ENCODE data around the gene CRIP1.

The CRIP1 gene

GRCh38 chr14:105468621-105469241, 18.0 kb upstream of the CRIP1 start:
- TF ChIP-seq CTCF (conservative IDR thresholded peaks at IDR 0.05; ENCODE audit: low read length) (no peak), EZH2phosphoT487 (IDR thresholded peaks at IDR 0.05; ENCODE audit: borderline replicate concordance) (no peak)
- H3K79me2 ChIP-seq (ENCODE audit: insufficient read depth, low read length), result no peaks in the 10 kb centered on the region
- no peak overlapping the region for H3K4me2 ChIP-seq (ENCODE audit: low read depth, low read length, poor library complexity, severe bottlenecking)
- H3K9ac ChIP-seq (ENCODE audit: low read depth, low read length, poor library complexity, severe bottlenecking), result no peak overlapping the region
- no peaks in the 10 kb centered on the region for H4K20me1 ChIP-seq (ENCODE audit: insufficient read depth, low read length, poor library complexity, severe bottlenecking)
- H3K9me2 ChIP-seq (replicated peaks; ENCODE audit: low read depth, low read length), result no peaks in the 10 kb centered on the region
- no peak overlapping the region for H2AFZ ChIP-seq (ENCODE audit: low read length)
- H3F3A ChIP-seq (ENCODE audit: low read depth), result no peaks in the 10 kb centered on the region
- no peaks in the 10 kb centered on the region for H3K9me3 ChIP-seq (ENCODE audit: insufficient read depth, low read depth, low read length)
- H3K27me3 ChIP-seq (ENCODE audit: insufficient read depth, low read length, poor library complexity, severe bottlenecking), result no peaks in the 10 kb centered on the region
- H3K4me1 ChIP-seq (ENCODE audit: insufficient read depth, low read length, poor library complexity, severe bottlenecking), result peaks cover 3% of the 10 kb centered on the region
- H3K4me3 ChIP-seq (ENCODE audit: low read length, poor library complexity, severe bottlenecking), result no peak overlapping the region
- H3K36me3 ChIP-seq (ENCODE audit: insufficient read depth, low read length), result peaks cover 20% of the 10 kb centered on the region; the same call in 1 of the 2 replicates

DNA sequence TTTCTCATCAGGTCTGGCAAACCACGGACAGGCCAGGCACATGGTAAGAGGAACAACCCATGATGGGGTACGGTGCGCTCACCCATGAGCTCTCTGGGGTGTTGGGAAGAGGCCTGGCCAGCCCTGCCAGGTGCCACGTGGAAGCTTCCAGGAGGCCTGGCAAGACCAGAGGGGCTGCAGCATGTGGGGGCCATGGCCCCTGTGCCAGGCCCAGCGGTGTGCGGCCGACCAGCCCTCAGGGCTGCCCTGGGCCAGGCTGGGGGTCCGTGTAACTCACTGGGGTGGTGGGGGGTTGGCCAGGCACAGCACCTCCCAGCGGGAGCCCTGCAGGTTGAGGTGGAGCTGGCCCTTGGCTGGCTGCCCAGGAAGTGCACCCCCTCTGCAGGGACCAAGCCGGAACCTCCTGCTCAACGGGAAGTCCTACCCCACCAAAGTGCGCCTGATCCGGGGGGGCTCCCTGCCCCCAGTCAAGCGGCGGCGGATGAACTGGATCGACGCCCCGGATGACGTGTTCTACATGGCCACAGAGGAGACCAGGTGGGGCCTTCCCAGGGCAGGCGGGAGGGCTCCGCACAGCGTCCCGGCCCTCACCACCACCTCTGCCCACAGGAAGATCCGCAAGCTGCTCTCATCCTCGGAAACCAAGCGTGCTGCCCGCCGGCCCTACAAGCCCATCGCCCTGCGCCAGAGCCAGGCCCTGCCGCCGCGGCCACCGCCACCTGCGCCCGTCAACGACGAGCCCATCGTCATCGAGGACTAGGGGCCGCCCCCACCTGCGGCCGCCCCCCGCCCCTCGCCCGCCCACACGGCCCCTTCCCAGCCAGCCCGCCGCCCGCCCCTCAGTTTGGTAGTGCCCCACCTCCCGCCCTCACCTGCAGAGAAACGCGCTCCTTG, 17.0 kb upstream of the CRIP1 start:
- H3K4me3 ChIP-seq (ENCODE audit: low read length, poor library complexity, severe bottlenecking), result no peak overlapping the region
- no peaks in the 10 kb centered on the region for H3F3A ChIP-seq (ENCODE audit: low read depth)
- no peaks in the 10 kb centered on the region for H3K9me2 ChIP-seq (replicated peaks; ENCODE audit: low read depth, low read length)
- H2AFZ ChIP-seq (ENCODE audit: low read length), result no peak overlapping the region
- H3K9me3 ChIP-seq (ENCODE audit: insufficient read depth, low read depth, low read length), result no peaks in the 10 kb centered on the region
- no peaks in the 10 kb centered on the region for H3K79me2 ChIP-seq (ENCODE audit: insufficient read depth, low read length)
- no peak overlapping the region for H3K4me2 ChIP-seq (ENCODE audit: low read depth, low read length, poor library complexity, severe bottlenecking)
- H3K27me3 ChIP-seq (ENCODE audit: insufficient read depth, low read length, poor library complexity, severe bottlenecking), result no peaks in the 10 kb centered on the region
- H3K36me3 ChIP-seq (ENCODE audit: insufficient read depth, low read length), result peaks cover 12% of the 10 kb centered on the region; the same call in 1 of the 2 replicates
- H4K20me1 ChIP-seq (ENCODE audit: insufficient read depth, low read length, poor library complexity, severe bottlenecking), result no peaks in the 10 kb centered on the region
- peaks cover 5% of the 10 kb centered on the region for H3K4me1 ChIP-seq (ENCODE audit: insufficient read depth, low read length, poor library complexity, severe bottlenecking)
- H3K9ac ChIP-seq (ENCODE audit: low read depth, low read length, poor library complexity, severe bottlenecking), result no peak overlapping the region
- TF ChIP-seq CTCF (conservative IDR thresholded peaks at IDR 0.05; ENCODE audit: low read length) (no peak), EZH2phosphoT487 (IDR thresholded peaks at IDR 0.05; ENCODE audit: borderline replicate concordance) (no peak)

DNA sequence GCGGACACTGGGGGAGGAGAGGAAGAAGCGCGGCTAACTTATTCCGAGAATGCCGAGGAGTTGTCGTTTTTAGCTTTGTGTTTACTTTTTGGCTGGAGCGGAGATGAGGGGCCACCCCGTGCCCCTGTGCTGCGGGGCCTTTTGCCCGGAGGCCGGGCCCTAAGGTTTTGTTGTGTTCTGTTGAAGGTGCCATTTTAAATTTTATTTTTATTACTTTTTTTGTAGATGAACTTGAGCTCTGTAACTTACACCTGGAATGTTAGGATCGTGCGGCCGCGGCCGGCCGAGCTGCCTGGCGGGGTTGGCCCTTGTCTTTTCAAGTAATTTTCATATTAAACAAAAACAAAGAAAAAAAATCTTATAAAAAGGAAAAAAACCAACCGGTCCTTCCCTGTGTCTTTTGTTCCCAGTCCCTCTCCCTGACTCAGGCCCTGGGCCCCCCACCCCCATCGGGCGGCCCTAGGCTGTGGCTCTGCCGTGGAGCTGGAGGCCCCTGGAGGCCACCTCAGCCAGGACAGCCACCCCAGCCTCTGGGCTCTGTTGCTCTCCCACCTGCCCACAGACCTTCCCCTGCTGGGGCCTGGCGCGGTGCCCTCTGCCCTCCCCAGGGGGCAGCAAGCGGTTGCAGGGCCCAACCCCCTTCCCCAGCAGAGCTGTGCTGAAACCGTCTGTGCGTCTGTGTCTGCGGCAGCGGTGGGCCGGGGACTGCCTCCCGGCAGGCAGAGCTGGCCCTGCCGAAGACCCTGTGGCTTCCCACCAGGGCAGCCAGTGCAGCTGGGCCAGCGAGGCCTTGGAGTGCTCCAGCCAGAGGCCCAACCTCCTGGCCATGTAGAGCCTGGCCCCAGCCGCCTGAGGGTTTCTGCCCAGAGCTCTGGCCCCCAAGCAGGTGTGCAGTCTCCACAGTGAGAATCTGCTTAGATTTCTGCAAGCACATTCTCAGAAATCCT, 16.1 kb upstream of the CRIP1 start:
- no peaks in the 10 kb centered on the region for H3F3A ChIP-seq (ENCODE audit: low read depth)
- no peaks in the 10 kb centered on the region for H4K20me1 ChIP-seq (ENCODE audit: insufficient read depth, low read length, poor library complexity, severe bottlenecking)
- no peaks in the 10 kb centered on the region for H3K9me3 ChIP-seq (ENCODE audit: insufficient read depth, low read depth, low read length)
- H3K79me2 ChIP-seq (ENCODE audit: insufficient read depth, low read length), result no peaks in the 10 kb centered on the region
- no peaks in the 10 kb centered on the region for H3K27me3 ChIP-seq (ENCODE audit: insufficient read depth, low read length, poor library complexity, severe bottlenecking)
- no peaks in the 10 kb centered on the region for H3K9me2 ChIP-seq (replicated peaks; ENCODE audit: low read depth, low read length)
- H3K36me3 ChIP-seq (ENCODE audit: insufficient read depth, low read length), result peaks cover 6% of the 10 kb centered on the region; the same call in 1 of the 2 replicates
- H3K4me1 ChIP-seq (ENCODE audit: insufficient read depth, low read length, poor library complexity, severe bottlenecking), result peaks cover 5% of the 10 kb centered on the region
- H2AFZ ChIP-seq (ENCODE audit: low read length), result no peak overlapping the region
- TF ChIP-seq CTCF (conservative IDR thresholded peaks at IDR 0.05; ENCODE audit: low read length) (no peak), EZH2phosphoT487 (IDR thresholded peaks at IDR 0.05; ENCODE audit: borderline replicate concordance) (no peak)
- no peak overlapping the region for H3K9ac ChIP-seq (ENCODE audit: low read depth, low read length, poor library complexity, severe bottlenecking)
- H3K4me3 ChIP-seq (ENCODE audit: low read length, poor library complexity, severe bottlenecking), result no peak overlapping the region
- H3K4me2 ChIP-seq (ENCODE audit: low read depth, low read length, poor library complexity, severe bottlenecking), result no peak overlapping the region
